Measurements from ENCODE around the gene HIF1AN.

The HIF1AN gene

DNA sequence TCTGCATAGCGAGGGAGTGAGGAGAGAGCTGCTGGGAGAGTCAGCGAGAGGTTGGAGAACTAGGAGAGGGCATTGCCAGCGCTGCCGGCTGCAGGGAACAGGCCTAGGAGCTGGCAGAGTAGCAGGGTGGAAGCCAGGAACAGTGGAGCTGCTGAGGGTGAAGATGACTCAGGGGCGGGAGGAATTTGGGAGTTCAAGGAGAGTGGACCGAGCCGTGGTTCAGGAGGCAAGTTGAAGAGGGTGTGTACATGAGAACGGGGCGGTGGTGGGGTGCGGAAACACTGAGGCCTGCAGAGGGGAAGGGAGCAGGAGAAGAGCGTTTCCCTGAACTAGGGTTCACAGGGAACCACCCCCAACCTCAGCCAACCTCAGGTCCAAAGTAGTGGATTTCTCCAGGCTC, 31.5 kb downstream of the HIF1AN start:
- H3K36me3 ChIP-seq (ENCODE audit: control insufficient read depth, insufficient read depth, low read length) = no peaks in the 10 kb centered on the region
- TF ChIP-seq, protein P1, sequence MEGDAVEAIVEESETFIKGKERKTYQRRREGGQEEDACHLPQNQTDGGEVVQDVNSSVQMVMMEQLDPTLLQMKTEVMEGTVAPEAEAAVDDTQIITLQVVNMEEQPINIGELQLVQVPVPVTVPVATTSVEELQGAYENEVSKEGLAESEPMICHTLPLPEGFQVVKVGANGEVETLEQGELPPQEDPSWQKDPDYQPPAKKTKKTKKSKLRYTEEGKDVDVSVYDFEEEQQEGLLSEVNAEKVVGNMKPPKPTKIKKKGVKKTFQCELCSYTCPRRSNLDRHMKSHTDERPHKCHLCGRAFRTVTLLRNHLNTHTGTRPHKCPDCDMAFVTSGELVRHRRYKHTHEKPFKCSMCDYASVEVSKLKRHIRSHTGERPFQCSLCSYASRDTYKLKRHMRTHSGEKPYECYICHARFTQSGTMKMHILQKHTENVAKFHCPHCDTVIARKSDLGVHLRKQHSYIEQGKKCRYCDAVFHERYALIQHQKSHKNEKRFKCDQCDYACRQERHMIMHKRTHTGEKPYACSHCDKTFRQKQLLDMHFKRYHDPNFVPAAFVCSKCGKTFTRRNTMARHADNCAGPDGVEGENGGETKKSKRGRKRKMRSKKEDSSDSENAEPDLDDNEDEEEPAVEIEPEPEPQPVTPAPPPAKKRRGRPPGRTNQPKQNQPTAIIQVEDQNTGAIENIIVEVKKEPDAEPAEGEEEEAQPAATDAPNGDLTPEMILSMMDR (IDR thresholded peaks at IDR 0.05; ENCODE audit: insufficient read depth, low read length, poor library complexity, severe bottlenecking) = no peak
- no peak for DNase-seq (ENCODE audit: extremely low read depth, insufficient read length)
- H3K27me3 ChIP-seq (replicated peaks; ENCODE audit: control insufficient read depth, insufficient read depth, low read length) = no peaks in the 10 kb centered on the region
- H3K4me3 ChIP-seq (replicated peaks; ENCODE audit: low read depth, low read length) = no peak overlapping the region

DNA sequence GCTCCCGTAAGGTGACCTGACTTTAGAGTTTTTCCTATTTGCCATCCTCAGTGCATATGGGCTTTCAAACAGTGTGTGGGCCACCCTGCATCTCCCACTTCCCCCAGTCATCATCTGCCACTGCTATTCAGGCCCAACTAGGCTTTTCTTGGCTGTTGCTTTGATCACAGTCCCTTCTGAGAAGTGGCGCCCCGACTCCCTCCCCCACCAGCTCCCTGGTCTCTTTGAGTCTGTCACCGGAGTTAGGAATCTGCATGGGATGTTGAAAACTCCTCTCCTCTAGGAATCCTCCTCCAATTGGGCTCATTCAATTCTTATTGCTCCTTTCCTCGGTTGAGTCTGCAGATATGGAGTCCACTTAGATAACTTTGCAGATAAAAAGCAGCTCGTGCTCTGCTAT, 32.1 kb downstream of the HIF1AN start:
- no peaks in the 10 kb centered on the region for H3K36me3 ChIP-seq (ENCODE audit: control insufficient read depth, insufficient read depth, low read length)
- H3K4me3 ChIP-seq (replicated peaks; ENCODE audit: low read depth, low read length) = no peak overlapping the region
- DNase-seq (ENCODE audit: extremely low read depth, insufficient read length) = no peak
- TF ChIP-seq, protein P1 (IDR thresholded peaks at IDR 0.05; ENCODE audit: insufficient read depth, low read length, poor library complexity, severe bottlenecking) = no peak
- H3K27me3 ChIP-seq (replicated peaks; ENCODE audit: control insufficient read depth, insufficient read depth, low read length) = no peaks in the 10 kb centered on the region

DNA sequence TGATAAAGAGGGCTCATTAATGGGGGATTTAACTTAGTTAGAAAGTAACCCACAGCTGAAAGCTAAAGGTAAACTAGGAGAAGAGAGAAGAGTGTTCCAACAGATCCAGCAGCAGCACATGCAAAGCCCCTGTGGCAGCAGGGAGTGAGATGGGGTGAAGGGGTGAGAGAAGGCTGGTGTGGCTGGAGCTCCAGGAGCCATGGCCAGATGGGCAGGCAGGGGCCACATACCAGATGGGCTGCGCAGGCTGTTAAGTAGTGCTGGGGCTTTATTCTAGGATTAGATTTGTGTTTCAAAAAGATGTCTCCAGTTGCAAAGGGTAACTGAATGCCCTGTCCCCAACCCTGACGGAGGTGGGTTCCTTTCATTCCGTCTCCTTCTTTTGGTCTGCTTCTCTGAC, 33.2 kb downstream of the HIF1AN start:
- no peaks in the 10 kb centered on the region for H3K27me3 ChIP-seq (replicated peaks; ENCODE audit: control insufficient read depth, insufficient read depth, low read length)
- TF ChIP-seq, protein P1 (IDR thresholded peaks at IDR 0.05; ENCODE audit: insufficient read depth, low read length, poor library complexity, severe bottlenecking) = no peak
- no peak for DNase-seq (ENCODE audit: extremely low read depth, insufficient read length)
- no peak overlapping the region for H3K4me3 ChIP-seq (replicated peaks; ENCODE audit: low read depth, low read length)
- H3K36me3 ChIP-seq (ENCODE audit: control insufficient read depth, insufficient read depth, low read length) = no peaks in the 10 kb centered on the region

DNA sequence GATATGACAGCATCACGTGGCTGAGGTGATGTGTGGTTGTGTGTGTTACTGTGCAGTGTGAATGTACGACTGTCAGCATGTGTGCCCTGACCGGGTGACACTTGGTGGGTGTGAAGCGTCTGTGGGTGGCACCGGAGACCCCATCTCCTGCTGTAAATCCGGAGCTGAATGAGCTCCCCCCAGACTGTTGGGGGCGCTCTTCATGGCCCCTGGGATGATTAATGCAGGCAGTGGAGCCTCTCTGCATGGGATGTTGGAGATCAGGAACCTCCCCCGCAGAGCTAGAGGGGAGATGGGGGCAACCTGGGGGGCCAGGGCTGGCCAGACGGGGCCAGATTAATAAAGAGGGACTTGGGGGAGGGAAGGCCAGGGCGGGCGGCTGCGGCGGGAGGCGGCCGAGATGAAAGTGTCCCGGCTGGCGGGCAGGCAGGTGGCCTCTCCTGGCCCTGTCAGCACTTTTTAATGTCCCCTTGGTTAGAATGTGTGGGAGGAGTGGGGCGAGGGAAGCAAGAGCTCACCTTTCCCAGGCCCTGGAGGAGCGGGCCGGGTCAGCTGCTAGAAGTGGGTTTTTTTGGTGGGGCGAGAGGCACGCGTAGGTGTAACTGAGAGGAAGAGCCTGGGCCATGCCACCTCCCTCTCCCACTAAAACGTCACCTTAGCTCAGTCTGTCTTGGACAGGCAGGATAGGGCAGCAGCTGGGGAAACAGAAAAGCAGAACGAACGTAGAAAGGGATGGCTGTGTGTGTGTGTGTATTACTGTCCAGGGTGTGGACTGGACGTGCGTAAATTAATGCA, 34.1 kb downstream of the HIF1AN start:
- no peak for DNase-seq (ENCODE audit: extremely low read depth, insufficient read length)
- Histone ChIP-seq H3K36me3 (ENCODE audit: control insufficient read depth, insufficient read depth, low read length) (no peaks in the 10 kb centered on the region), H3K27me3 (replicated peaks; ENCODE audit: control insufficient read depth, insufficient read depth, low read length) (no peaks in the 10 kb centered on the region; the same call in 1 of the 2 replicates), H3K4me3 (replicated peaks; ENCODE audit: low read depth, low read length) (no peak overlapping the region)
- TF ChIP-seq, protein P1 (IDR thresholded peaks at IDR 0.05; ENCODE audit: insufficient read depth, low read length, poor library complexity, severe bottlenecking) = no peak

DNA sequence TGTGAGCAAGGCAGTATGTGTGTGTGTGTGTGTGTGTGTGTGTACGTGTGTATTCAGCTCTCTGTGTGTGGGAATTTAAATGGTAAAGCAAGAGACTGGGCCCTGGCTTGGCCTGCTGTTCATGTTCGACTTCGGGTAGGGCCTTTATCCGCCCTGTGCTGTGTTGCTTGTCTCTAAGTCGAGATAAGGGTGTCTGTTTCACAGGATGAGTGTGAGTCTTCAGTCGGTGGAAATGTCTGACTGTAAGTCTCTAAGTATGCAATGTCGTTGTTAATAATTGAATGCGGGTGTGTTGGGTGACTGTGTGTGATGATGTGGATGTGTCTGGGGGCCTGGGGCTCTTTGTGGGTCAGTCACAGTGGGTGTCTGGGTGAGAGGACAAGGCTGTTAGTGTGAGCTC, 34.8 kb downstream of the HIF1AN start:
- DNase-seq (ENCODE audit: extremely low read depth, insufficient read length) = no peak
- Histone ChIP-seq H3K4me3 (replicated peaks; ENCODE audit: low read depth, low read length) (no peak overlapping the region), H3K27me3 (replicated peaks; ENCODE audit: control insufficient read depth, insufficient read depth, low read length) (no peaks in the 10 kb centered on the region; the same call in 1 of the 2 replicates), H3K36me3 (ENCODE audit: control insufficient read depth, insufficient read depth, low read length) (no peaks in the 10 kb centered on the region)
- TF ChIP-seq, protein P1 (IDR thresholded peaks at IDR 0.05; ENCODE audit: insufficient read depth, low read length, poor library complexity, severe bottlenecking) = no peak
